HG03565 (cell line): ENCODE measurements around the gene MRPL44.
A peak's percentile ranks its signal among the peaks of the same experiment; 100 is the strongest.

Source experiments
- ATAC-seq: cut with Tn5 transposase; IDR thresholded peaks from one replicate; pipeline ENCODE4 v1.9.1; 2021; ENCODE audit warnings: mild to moderate bottlenecking, moderate library complexity; ENCODE audit not compliant: unreplicated experiment

MRPL44 gene

DNA sequence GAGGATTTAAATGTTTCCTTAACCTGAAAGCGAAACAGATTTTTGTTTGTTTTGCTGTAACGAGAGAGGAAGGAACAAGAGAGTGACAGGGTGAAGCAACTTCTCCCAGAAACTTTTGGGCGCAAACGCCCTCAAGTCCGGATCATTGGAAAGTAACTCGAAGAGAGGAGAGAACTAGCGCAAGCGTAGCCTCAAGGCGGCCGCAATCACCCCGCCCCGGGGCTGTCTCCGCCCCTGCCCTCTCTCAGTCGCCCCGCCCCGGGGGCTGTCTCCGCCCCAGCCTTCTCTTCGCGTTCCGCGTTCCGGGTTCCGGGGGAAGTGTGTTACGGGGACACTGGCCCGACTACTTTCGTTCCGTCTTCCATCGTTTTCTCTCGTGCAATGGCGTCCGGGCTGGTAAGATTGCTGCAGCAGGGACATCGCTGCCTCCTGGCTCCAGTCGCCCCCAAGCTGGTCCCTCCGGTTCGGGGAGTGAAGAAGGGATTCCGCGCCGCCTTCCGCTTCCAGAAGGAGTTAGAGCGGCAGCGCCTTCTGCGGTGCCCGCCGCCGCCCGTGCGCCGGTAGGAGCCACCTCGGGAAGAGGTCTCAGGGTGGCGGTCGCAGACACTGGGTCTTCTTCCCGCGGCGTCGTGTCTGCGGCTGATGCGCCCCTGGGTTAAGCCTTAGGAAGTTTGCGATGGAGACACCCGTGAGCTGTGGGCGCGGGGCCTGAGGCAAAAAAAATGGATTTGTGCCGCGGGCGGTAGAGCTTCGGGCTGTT, at the start of gene MRPL44:
Gene MRPL44, plus strand, starts transcription at position 372 of the 760 bp plus-strand sequence. Its CDS starts 10 bp downstream, at position 382.
- ATAC-seq, result peak; percentile 82

DNA sequence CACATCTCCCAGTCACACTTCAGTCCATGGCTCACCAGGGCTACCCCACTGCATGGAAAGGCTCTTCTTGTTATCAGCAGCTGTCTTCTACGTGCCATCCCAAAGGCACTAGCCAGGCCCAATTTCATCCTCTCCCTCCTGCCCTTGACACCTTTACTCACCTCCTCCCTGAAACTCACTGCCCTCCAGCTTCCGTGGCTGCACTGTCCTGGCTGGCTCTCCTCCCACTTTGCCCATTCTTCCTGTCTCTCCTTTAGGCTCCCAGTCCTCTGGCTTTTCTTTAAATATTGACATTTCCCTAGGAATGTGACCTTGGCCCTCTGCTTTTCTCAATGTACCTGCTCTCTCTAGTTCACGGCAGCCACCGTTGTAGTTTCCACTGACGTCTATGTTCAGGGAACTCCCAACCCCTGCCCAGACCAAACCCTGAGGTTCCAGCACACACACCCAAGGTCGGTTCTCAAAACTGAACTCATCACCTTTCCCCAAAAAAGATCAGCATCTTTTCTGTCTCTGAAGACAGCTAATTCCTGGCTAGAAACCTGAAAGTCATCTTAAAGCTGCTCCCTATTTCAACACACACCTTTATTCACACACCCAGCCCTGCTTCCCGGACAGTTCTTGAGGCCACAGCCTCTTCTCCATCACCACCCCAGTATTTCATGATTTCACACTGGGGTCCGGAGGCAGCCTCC, 48.8 kb upstream of the MRPL44 start:
- ATAC-seq, result no peak

GRCh38 chr2:223909001-223909741, 48.1 kb upstream of the MRPL44 start:
- no peak for ATAC-seq

- ATAC-seq, result no peak
Measured at GRCh38 chr2:223914324-223914723, 42.9 kb upstream of the MRPL44 start.

DNA sequence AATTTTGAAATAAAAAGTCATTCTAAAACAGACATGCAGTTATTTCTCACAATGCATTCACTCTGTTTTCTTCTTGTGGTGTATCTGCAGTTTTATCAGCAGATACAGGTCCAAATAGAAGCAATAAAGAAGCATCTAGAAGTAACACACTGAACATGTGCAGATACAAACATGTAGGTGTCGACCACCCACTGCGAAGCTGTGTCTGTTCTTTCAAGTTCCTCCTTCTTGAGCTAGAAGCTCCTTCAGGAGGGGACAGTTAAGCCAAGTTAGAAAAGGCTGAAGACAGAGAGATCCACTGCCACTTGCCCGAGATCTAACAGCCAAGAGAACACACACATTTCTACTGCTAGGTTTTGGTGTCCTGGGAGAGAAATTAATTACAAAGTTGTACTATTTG, 42.2 kb upstream of the MRPL44 start:
- ATAC-seq, result no peak

- no peak for ATAC-seq
Measured at GRCh38 chr2:223916181-223916920, 40.9 kb upstream of the MRPL44 start.

- ATAC-seq, result no peak
Measured at GRCh38 chr2:223918671-223919134, 38.6 kb upstream of the MRPL44 start.

GRCh38 chr2:223920109-223920508, 37.2 kb upstream of the MRPL44 start:
- ATAC-seq, result no peak

- ATAC-seq, result no peak
Measured at GRCh38 chr2:223921204-223921603, 36.1 kb upstream of the MRPL44 start.

DNA sequence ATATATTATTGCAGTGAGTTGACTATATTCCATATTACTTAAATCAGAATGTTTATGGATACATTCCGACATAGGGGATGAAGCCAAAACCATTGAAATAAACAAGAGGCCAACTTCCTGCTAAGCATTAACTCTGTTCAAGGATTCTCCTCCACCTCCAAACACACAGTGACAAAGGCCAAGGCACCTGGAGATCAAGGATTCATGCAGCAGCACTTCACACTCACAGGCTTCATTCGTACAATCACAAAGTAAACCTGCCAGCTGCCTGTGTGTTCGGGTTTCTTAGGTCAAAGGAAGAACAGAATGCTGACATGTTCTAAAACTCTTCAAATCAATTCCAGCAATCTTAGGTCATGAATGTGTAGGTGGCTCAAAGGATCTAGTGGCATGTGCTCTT, 35.0 kb upstream of the MRPL44 start:
- ATAC-seq, result no peak

GRCh38 chr2:223923976-223924375, 33.3 kb upstream of the MRPL44 start:
- no peak for ATAC-seq

DNA sequence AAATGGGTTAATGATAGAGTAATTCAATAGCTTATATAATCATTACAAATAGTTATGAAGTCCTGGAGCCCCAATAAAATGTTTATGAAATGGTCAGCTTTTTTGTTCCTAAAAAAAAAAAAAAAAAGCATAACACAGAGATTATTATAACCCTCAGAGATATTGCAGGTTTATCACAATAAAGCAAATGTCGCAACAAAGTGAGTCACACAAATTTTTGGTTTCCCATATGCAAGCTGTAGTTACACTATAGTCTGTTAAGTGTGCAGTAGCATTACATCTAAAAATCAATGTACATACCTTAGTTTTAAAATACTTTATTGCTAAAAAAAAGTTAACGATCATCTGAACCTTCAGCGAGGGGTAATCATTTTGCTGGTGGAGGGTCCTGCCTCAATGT, 32.2 kb upstream of the MRPL44 start:
- ATAC-seq, result no peak

GRCh38 chr2:223928113-223929006, 28.9 kb upstream of the MRPL44 start:
- no peak for ATAC-seq

DNA sequence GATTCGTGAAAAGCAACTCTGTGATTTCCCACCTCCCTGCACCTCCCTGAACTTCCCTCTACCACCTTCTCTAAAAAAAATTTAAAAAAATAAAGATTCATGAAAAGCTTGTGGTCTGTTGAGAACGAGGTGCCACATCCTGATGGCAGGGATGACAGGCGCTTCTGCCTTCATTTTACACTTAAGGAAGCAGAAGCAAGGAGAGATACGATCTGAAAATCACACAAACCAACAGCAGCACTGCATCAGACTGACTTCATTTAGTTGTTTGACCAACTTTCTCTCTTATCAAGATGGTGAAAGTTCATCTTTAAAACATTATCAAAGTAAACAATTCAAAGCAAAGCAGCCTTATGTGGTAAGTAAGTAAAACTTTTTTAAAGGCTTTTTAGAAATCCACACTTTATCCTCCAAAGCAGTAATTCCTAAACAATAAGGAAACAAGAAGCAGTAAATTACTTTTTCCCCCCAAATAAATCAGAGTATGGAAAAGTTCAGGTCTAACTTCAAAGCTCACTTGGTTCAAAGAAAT, 27.6 kb upstream of the MRPL44 start:
- ATAC-seq, result no peak

- ATAC-seq, result no peak
Measured at GRCh38 chr2:223930103-223930976, 26.9 kb upstream of the MRPL44 start.

- ATAC-seq, result no peak
Measured at GRCh38 chr2:223932816-223933800, 24.2 kb upstream of the MRPL44 start.

- ATAC-seq, result no peak
Measured at GRCh38 chr2:223934870-223935269, 22.4 kb upstream of the MRPL44 start.
